H9 (cell line): Measurements from ENCODE around the gene IZUMO3. TPM values are rescaled to one million over a fixed set of nuclear protein-coding genes. Genes with fewer than 3 reads are reported as not detected.
A peak's percentile ranks its signal among the peaks of the same experiment; 100 is the strongest.

Experiments used
- DNase-seq: peaks from one replicate; pipeline ENCODE4 v3.0.0-alpha.2; 2017
- H2AFZ ChIP-seq: one replicate; pipeline ENCODE4 v1.6.1; 2013; ENCODE audit warnings: mild to moderate bottlenecking, low read length, control low read depth, moderate library complexity
- H2AK5ac ChIP-seq: 2 replicates; pipeline ENCODE4 v1.6.1; 2013; ENCODE audit warnings: low read length, control low read depth, mixed read lengths; ENCODE audit not compliant: insufficient read length
- H2BK120ac ChIP-seq: one replicate; pipeline ENCODE4 v1.6.1; 2013; ENCODE audit warnings: low read depth, mild to moderate bottlenecking, low read length, control low read depth, inconsistent platforms; ENCODE audit not compliant: poor library complexity, severe bottlenecking
- H2BK12ac ChIP-seq: 2 replicates; pipeline ENCODE4 v1.6.1; 2013; ENCODE audit warnings: low read length, control low read depth, mixed read lengths, low read depth; ENCODE audit not compliant: insufficient read length
- H2BK15ac ChIP-seq: 2 replicates; pipeline ENCODE4 v1.6.1; 2013; ENCODE audit warnings: low read depth, low read length, control low read depth
- H2BK20ac ChIP-seq: one replicate; pipeline ENCODE4 v1.6.1; 2013; ENCODE audit warnings: low read depth, mild to moderate bottlenecking, low read length, control low read depth, inconsistent platforms; ENCODE audit not compliant: poor library complexity, severe bottlenecking
- H2BK5ac ChIP-seq: 2 replicates; pipeline ENCODE4 v1.6.1; 2013; ENCODE audit warnings: low read length, control low read depth, mixed read lengths; ENCODE audit not compliant: insufficient read length
- H3K14ac ChIP-seq: 2 replicates; pipeline ENCODE4 v1.6.1; 2013; ENCODE audit warnings: low read length, control low read depth; ENCODE audit not compliant: insufficient read depth
- H3K18ac ChIP-seq: 2 replicates; pipeline ENCODE4 v1.6.1; 2013; ENCODE audit warnings: low read depth, mild to moderate bottlenecking, mixed read lengths, low read length, control low read depth; ENCODE audit not compliant: insufficient read length
- H3K23ac ChIP-seq: 2 replicates; pipeline ENCODE4 v1.6.1; 2013; ENCODE audit warnings: low read length, control low read depth, mixed read lengths, low read depth; ENCODE audit not compliant: insufficient read length
- H3K23me2 ChIP-seq: 2 replicates; pipeline ENCODE4 v1.6.1; 2013; ENCODE audit warnings: low read depth, mild to moderate bottlenecking, mixed read lengths, low read length, control low read depth; ENCODE audit not compliant: insufficient read length, poor library complexity, severe bottlenecking
- H3K27ac ChIP-seq: 2 replicates; pipeline ENCODE4 v1.5.1; 2013; ENCODE audit warnings: low read length, control low read depth, mixed read lengths, low read depth; ENCODE audit not compliant: insufficient read length
- H3K27me3 ChIP-seq: 2 replicates; pipeline ENCODE4 v1.6.1; 2013; ENCODE audit warnings: low read length, control low read depth, inconsistent platforms; ENCODE audit not compliant: insufficient read depth
- H3K4ac ChIP-seq: 2 replicates; pipeline ENCODE4 v1.6.1; 2013; ENCODE audit warnings: low read depth, mild to moderate bottlenecking, control low read depth, inconsistent platforms, low read length, moderate library complexity
- H3K4me1 ChIP-seq: 2 replicates; pipeline ENCODE4 v1.6.1; 2013; ENCODE audit warnings: low read length, control low read depth, inconsistent platforms; ENCODE audit not compliant: insufficient read depth
- H3K4me2 ChIP-seq: 2 replicates; pipeline ENCODE4 v1.6.1; 2013; ENCODE audit warnings: low read length, control low read depth, mixed read lengths; ENCODE audit not compliant: insufficient read length, insufficient read depth
- H3K56ac ChIP-seq: 2 replicates; pipeline ENCODE4 v1.6.1; 2013; ENCODE audit warnings: low read depth, mild to moderate bottlenecking, mixed read lengths, low read length, control low read depth; ENCODE audit not compliant: insufficient read length
- H3K79me1 ChIP-seq: 2 replicates; pipeline ENCODE4 v1.6.1; 2013; ENCODE audit warnings: low read depth, mild to moderate bottlenecking, moderate library complexity, low read length, control low read depth, inconsistent platforms; ENCODE audit not compliant: insufficient read depth, poor library complexity, severe bottlenecking
- H3K79me2 ChIP-seq: 2 replicates; pipeline ENCODE4 v1.6.1; 2013; ENCODE audit warnings: low read length, control low read depth, inconsistent platforms; ENCODE audit not compliant: insufficient read depth
- H3K9ac ChIP-seq: 2 replicates; pipeline ENCODE4 v1.6.1; 2013; ENCODE audit warnings: low read length, control low read depth, mixed read lengths; ENCODE audit not compliant: insufficient read length; ENCODE audit errors: extremely low read depth
- H3K9me3 ChIP-seq: one replicate; pipeline ENCODE4 v1.6.1; 2013; ENCODE audit warnings: low read depth, low read length, inconsistent platforms; ENCODE audit not compliant: control insufficient read depth
- H3T11ph ChIP-seq: one replicate; pipeline ENCODE4 v1.6.1; 2013; ENCODE audit warnings: mild to moderate bottlenecking, low read length, control low read depth, inconsistent platforms
- H4K20me1 ChIP-seq: one replicate; pipeline ENCODE4 v1.6.1; 2013; ENCODE audit not compliant: control insufficient read depth, insufficient read length, insufficient read depth
- H4K5ac ChIP-seq: 2 replicates; pipeline ENCODE4 v1.6.1; 2013; ENCODE audit warnings: low read depth, mild to moderate bottlenecking, mixed read lengths, low read length, control low read depth; ENCODE audit not compliant: insufficient read length
- H4K8ac ChIP-seq: replicated peaks from 2 replicates; pipeline ENCODE4 v1.6.1; 2013; ENCODE audit warnings: low read length, control low read depth, mixed read lengths, low read depth; ENCODE audit not compliant: insufficient read length
- H4K91ac ChIP-seq: 2 replicates; pipeline ENCODE4 v1.6.1; 2013; ENCODE audit warnings: low read depth, mild to moderate bottlenecking, moderate library complexity, mixed read lengths, low read length, control low read depth; ENCODE audit not compliant: insufficient read length
- H3K27ac Mint-ChIP-seq, 3 experiments: 2 replicates in 2 of 3; 3 replicates in 1 of 3; pipeline ENCODE4 v1.8.0; 2020 to 2021; ENCODE audit warnings: mixed read lengths in 3 of 3, mild to moderate bottlenecking in 1 of 3, moderate library complexity in 1 of 3
- H3K27me3 Mint-ChIP-seq: 2 replicates; pipeline ENCODE4 v1.8.0; 2021; ENCODE audit warnings: low read depth, mild to moderate bottlenecking, moderate library complexity, mixed read lengths
- H3K36me3 Mint-ChIP-seq, 3 experiments: 2 replicates in 2 of 3; 3 replicates in 1 of 3; pipeline ENCODE4 v1.8.0; 2020 to 2021; ENCODE audit warnings: low read depth in 3 of 3, mixed read lengths in 3 of 3; ENCODE audit not compliant: insufficient read depth in 1 of 3
- H3K4me1 Mint-ChIP-seq, 2 experiments: 2 replicates each; pipeline ENCODE4 v1.8.0; 2020; ENCODE audit warnings: mixed read lengths in 2 of 2
- H3K4me3 Mint-ChIP-seq, 2 experiments: 2 replicates in 1 of 2; 3 replicates in 1 of 2; pipeline ENCODE4 v1.8.0; 2020 to 2021; ENCODE audit warnings: mild to moderate bottlenecking in 2 of 2, mixed read lengths in 2 of 2, moderate library complexity in 1 of 2
- H3K9me3 Mint-ChIP-seq, 2 experiments: 2 replicates in 1 of 2; 3 replicates in 1 of 2; pipeline ENCODE4 v1.8.0; 2020; ENCODE audit warnings: mild to moderate bottlenecking in 2 of 2, mixed read lengths in 2 of 2, moderate library complexity in 1 of 2
- CTCF ChIP-seq: fragments of 200-600 bp; sonication (generic); conservative IDR thresholded peaks from 3 replicates; pipeline ENCODE4 v1.8.0; 2021; ENCODE audit warnings: antibody characterized with exemption, mild to moderate bottlenecking
- WGBS: extraction: QIAGEN DNeasy Blood & Tissue Kit; methylation state at CpG from one replicate; pipeline ENCODE4 v1.1.7; 2013; ENCODE audit warnings: missing lambda C conversion rate, low lambda C conversion rate, mixed read lengths; ENCODE audit not compliant: insufficient read length; ENCODE audit errors: extremely low coverage; 5-methylcytosine and 5-hydroxymethylcytosine counted together
- total RNA-seq: library from RNA; stranded (reverse); gene quantifications from 2 replicates; pipeline ENCODE4 v1.2.1, GENCODE V29; 2021

Gene IZUMO3
- total RNA-seq, 1 experiment from 2014 or later: not detected

GRCh38 chr9:24498632-24499031 is 47.1 kb downstream of the IZUMO3 start:
- peaks cover 66 to 68% of the 10 kb centered on the region in 2 experiments for H3K4me1 Mint-ChIP-seq
- DNase-seq: no peak
- H3K4me1 ChIP-seq: peaks cover 10% of the 10 kb centered on the region; the same call in 1 of the 2 replicates

More at GRCh38 chr9:24498632-24499031, 47.1 kb downstream of the IZUMO3 start:
- TF ChIP-seq CTCF: no peak
- no CpG with 5 or more reads among the region's 2 CpGs for WGBS
- Histone ChIP-seq H4K8ac (no peak overlapping the region), H3T11ph (no peak overlapping the region), H3K4ac (no peak overlapping the region), H3K23ac (no peak overlapping the region), H2BK12ac (no peak overlapping the region), H3K56ac (no peak overlapping the region), H2BK20ac (no peak overlapping the region), H4K20me1 (no peaks in the 10 kb centered on the region), H3K23me2 (no peaks in the 10 kb centered on the region), H2BK15ac (no peak overlapping the region), H3K9ac (no peak overlapping the region), H2BK120ac (no peak overlapping the region), H3K27ac (peak overlapping the region; percentile 93), H3K27me3 (no peaks in the 10 kb centered on the region), H2AK5ac (no peak overlapping the region), H3K79me1 (no peaks in the 10 kb centered on the region), H3K18ac (no peak overlapping the region), H3K79me2 (no peaks in the 10 kb centered on the region), H3K9me3 (no peaks in the 10 kb centered on the region), H4K91ac (no peak overlapping the region), H2BK5ac (no peak overlapping the region), H4K5ac (no peak overlapping the region), H3K4me2 (no peak overlapping the region), H3K14ac (no peak overlapping the region), H2AFZ (no peak overlapping the region)
- H3K9me3 Mint-ChIP-seq: no peaks in the 10 kb centered on the region
- H3K27ac Mint-ChIP-seq: peak overlapping the region; percentile 0 to 99 (median 93)
- H3K27me3 Mint-ChIP-seq: no peaks in the 10 kb centered on the region
- no peaks in the 10 kb centered on the region; a peak in 1 of 7 replicates for H3K36me3 Mint-ChIP-seq
- H3K4me3 Mint-ChIP-seq: peak overlapping the region in 1 of 2 experiments; percentile 19; a peak in 2 of 5 replicates
